WTC11 (cell line): Measurements from ENCODE around the gene AK8.

Source experiments
- CBFB ChIP-seq: sonication (generic); formaldehyde crosslinking; IDR thresholded peaks from 2 replicates; pipeline ENCODE4 v1.8.1; 2022; ENCODE audit warnings: mild to moderate bottlenecking, low read depth, missing genetic modification reagents
- FOXJ3 ChIP-seq: sonication (generic); formaldehyde crosslinking; IDR thresholded peaks from 2 replicates; pipeline ENCODE4 v1.9.0; 2021; ENCODE audit warnings: missing genetic modification reagents, mild to moderate bottlenecking, borderline replicate concordance
- TEAD4 ChIP-seq: sonication (generic); formaldehyde crosslinking; IDR thresholded peaks from 2 replicates; pipeline ENCODE4 v1.8.0; 2022; ENCODE audit warnings: mild to moderate bottlenecking, missing genetic modification reagents
- TF ChIP-seq, protein P1 (sequence below): sonication (generic); formaldehyde crosslinking; IDR thresholded peaks from 2 replicates; pipeline ENCODE4 v1.8.1; 2022; ENCODE audit warnings: low read depth, mild to moderate bottlenecking, moderate library complexity, missing genetic modification reagents, borderline replicate concordance
- TF ChIP-seq, protein P2 (sequence below): fragments of 250-450 bp; sonication (Bioruptor Pico); IDR thresholded peaks from 2 replicates; pipeline ENCODE4 v1.8.0; 2021; ENCODE audit warnings: mild to moderate bottlenecking
- TF ChIP-seq, protein P3 (sequence below): sonication (generic); formaldehyde crosslinking; IDR thresholded peaks from 2 replicates; pipeline ENCODE4 v1.8.0; 2022; ENCODE audit warnings: mild to moderate bottlenecking, missing genetic modification reagents
- TF ChIP-seq, protein P4 (sequence below): fragments of 200-600 bp; IDR thresholded peaks from 2 replicates; pipeline ENCODE4 v1.8.0; 2022; ENCODE audit warnings: antibody characterized with exemption

DNA sequence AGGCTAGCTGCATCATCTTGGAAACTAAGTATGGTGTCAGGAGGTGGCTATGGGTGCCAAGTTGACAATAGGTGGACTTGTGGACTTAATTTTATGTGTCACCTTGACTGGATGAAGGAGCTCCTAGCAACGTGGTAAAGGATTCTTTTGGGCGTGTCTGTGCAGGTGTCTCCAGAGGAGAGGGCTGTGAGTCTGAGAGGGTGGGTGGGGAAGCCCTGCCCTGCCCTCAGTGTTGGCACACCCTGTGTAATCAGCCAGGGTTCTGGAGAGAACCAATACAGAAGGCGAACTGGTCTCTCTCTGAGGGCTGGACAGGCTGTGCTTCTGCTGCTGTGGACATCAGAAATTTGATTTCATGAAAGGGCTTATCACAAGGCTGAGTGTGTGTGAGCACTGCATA, 146.9 kb downstream of the AK8 start:
- TF ChIP-seq, protein P1, sequence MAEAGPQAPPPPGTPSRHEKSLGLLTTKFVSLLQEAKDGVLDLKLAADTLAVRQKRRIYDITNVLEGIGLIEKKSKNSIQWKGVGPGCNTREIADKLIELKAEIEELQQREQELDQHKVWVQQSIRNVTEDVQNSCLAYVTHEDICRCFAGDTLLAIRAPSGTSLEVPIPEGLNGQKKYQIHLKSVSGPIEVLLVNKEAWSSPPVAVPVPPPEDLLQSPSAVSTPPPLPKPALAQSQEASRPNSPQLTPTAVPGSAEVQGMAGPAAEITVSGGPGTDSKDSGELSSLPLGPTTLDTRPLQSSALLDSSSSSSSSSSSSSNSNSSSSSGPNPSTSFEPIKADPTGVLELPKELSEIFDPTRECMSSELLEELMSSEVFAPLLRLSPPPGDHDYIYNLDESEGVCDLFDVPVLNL (CRISPR knock-in tag), result no peak
- TF ChIP-seq, protein P2, sequence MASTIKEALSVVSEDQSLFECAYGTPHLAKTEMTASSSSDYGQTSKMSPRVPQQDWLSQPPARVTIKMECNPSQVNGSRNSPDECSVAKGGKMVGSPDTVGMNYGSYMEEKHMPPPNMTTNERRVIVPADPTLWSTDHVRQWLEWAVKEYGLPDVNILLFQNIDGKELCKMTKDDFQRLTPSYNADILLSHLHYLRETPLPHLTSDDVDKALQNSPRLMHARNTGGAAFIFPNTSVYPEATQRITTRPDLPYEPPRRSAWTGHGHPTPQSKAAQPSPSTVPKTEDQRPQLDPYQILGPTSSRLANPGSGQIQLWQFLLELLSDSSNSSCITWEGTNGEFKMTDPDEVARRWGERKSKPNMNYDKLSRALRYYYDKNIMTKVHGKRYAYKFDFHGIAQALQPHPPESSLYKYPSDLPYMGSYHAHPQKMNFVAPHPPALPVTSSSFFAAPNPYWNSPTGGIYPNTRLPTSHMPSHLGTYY, result no peak
- TF ChIP-seq, protein P3, sequence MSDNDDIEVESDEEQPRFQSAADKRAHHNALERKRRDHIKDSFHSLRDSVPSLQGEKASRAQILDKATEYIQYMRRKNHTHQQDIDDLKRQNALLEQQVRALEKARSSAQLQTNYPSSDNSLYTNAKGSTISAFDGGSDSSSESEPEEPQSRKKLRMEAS, result no peak
- TF ChIP-seq, protein P4, sequence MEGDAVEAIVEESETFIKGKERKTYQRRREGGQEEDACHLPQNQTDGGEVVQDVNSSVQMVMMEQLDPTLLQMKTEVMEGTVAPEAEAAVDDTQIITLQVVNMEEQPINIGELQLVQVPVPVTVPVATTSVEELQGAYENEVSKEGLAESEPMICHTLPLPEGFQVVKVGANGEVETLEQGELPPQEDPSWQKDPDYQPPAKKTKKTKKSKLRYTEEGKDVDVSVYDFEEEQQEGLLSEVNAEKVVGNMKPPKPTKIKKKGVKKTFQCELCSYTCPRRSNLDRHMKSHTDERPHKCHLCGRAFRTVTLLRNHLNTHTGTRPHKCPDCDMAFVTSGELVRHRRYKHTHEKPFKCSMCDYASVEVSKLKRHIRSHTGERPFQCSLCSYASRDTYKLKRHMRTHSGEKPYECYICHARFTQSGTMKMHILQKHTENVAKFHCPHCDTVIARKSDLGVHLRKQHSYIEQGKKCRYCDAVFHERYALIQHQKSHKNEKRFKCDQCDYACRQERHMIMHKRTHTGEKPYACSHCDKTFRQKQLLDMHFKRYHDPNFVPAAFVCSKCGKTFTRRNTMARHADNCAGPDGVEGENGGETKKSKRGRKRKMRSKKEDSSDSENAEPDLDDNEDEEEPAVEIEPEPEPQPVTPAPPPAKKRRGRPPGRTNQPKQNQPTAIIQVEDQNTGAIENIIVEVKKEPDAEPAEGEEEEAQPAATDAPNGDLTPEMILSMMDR, result no peak
- TF ChIP-seq FOXJ3 (no peak), CBFB (CRISPR knock-in tag) (no peak), TEAD4 (no peak)
